GM21515 (cell line): ENCODE data around the gene PPP6R3.

ENCODE experiments used
- ATAC-seq: cut with Tn5 transposase; IDR thresholded peaks from one replicate; pipeline ENCODE4 v1.9.1; 2021; ENCODE audit not compliant: unreplicated experiment

The PPP6R3 gene

GRCh38 chr11:68643585-68643984 is 183.0 kb downstream of the PPP6R3 start:
- ATAC-seq, result no peak

- ATAC-seq, result no peak
Observed at GRCh38 chr11:68646832-68647231, 186.3 kb downstream of the PPP6R3 start.

GRCh38 chr11:68649851-68650555 is 189.5 kb downstream of the PPP6R3 start:
- no peak for ATAC-seq

- no peak for ATAC-seq
Observed at GRCh38 chr11:68650801-68651200, 190.2 kb downstream of the PPP6R3 start.

- ATAC-seq, result no peak
Observed at GRCh38 chr11:68651208-68651984, 190.8 kb downstream of the PPP6R3 start.

- no peak for ATAC-seq
Observed at GRCh38 chr11:68651985-68652682, 191.6 kb downstream of the PPP6R3 start.

GRCh38 chr11:68652683-68653156 is 192.2 kb downstream of the PPP6R3 start:
- ATAC-seq, result no peak

- ATAC-seq, result no peak
Observed at GRCh38 chr11:68653486-68654430, 193.2 kb downstream of the PPP6R3 start.

- ATAC-seq, result no peak
Observed at GRCh38 chr11:68654978-68655377, 194.4 kb downstream of the PPP6R3 start.

GRCh38 chr11:68655406-68655805 is 194.9 kb downstream of the PPP6R3 start:
- ATAC-seq, result no peak

GRCh38 chr11:68655806-68656205 is 195.3 kb downstream of the PPP6R3 start:
- ATAC-seq, result no peak

GRCh38 chr11:68657021-68657780 is 196.6 kb downstream of the PPP6R3 start:
- ATAC-seq, result no peak

- ATAC-seq, result no peak
Observed at GRCh38 chr11:68658097-68658496, 197.5 kb downstream of the PPP6R3 start.

- no peak for ATAC-seq
Observed at GRCh38 chr11:68658661-68659060, 198.1 kb downstream of the PPP6R3 start.

GRCh38 chr11:68659158-68659921 is 198.8 kb downstream of the PPP6R3 start:
- no peak for ATAC-seq

GRCh38 chr11:68660066-68660810 is 199.7 kb downstream of the PPP6R3 start:
- no peak for ATAC-seq

- no peak for ATAC-seq
Observed at GRCh38 chr11:68661014-68661413, 200.5 kb downstream of the PPP6R3 start.
